ENCODE results near the gene LRRC47. TPM values are rescaled to one million over a fixed set of nuclear protein-coding genes. Genes with fewer than 3 reads are reported as not detected.

LRRC47 gene
- total RNA-seq, 1 donor from 2014 or later: 34.2 TPM

- intact Hi-C loops (cut with DNase I): no loop called here
- TF ChIP-seq CTCF (IDR thresholded peaks at IDR 0.05): no peak
- no peak for ATAC-seq
Observed at GRCh38 chr1:3733094-3733882, 63.0 kb downstream of the LRRC47 start.

GRCh38 chr1:3732434-3733093, 63.7 kb downstream of the LRRC47 start:
- Histone ChIP-seq H3K9me3 (no peaks in the 10 kb centered on the region), H3K27ac (no peak overlapping the region), H3K4me1 (no peaks in the 10 kb centered on the region), H3K27me3 (peaks cover 16% of the 10 kb centered on the region), H3K36me3 (peaks cover 16% of the 10 kb centered on the region), H3K4me3 (no peak overlapping the region)
- ATAC-seq: no peak
- intact Hi-C loops (cut with DNase I): no loop called here
- no peak for DNase-seq
- TF ChIP-seq CTCF (IDR thresholded peaks at IDR 0.05): no peak

More at GRCh38 chr1:3733094-3733882, 63.0 kb downstream of the LRRC47 start:
- DNase-seq: no peak
- Histone ChIP-seq H3K27me3 (peaks cover 16% of the 10 kb centered on the region), H3K9me3 (no peaks in the 10 kb centered on the region), H3K36me3 (peaks cover 23% of the 10 kb centered on the region), H3K4me1 (no peaks in the 10 kb centered on the region), H3K4me3 (no peak overlapping the region), H3K27ac (no peak overlapping the region)

- Histone ChIP-seq H3K27ac (no peak overlapping the region), H3K27me3 (peaks cover 21% of the 10 kb centered on the region), H3K4me1 (no peaks in the 10 kb centered on the region), H3K4me3 (no peak overlapping the region), H3K36me3 (peaks cover 8% of the 10 kb centered on the region), H3K9me3 (no peaks in the 10 kb centered on the region)
- DNase-seq (no peak), ATAC-seq (no peak)
- intact Hi-C loops (cut with DNase I): no loop called here
- TF ChIP-seq CTCF (IDR thresholded peaks at IDR 0.05): no peak
Observed at GRCh38 chr1:3731583-3732433, 64.5 kb downstream of the LRRC47 start.

DNA sequence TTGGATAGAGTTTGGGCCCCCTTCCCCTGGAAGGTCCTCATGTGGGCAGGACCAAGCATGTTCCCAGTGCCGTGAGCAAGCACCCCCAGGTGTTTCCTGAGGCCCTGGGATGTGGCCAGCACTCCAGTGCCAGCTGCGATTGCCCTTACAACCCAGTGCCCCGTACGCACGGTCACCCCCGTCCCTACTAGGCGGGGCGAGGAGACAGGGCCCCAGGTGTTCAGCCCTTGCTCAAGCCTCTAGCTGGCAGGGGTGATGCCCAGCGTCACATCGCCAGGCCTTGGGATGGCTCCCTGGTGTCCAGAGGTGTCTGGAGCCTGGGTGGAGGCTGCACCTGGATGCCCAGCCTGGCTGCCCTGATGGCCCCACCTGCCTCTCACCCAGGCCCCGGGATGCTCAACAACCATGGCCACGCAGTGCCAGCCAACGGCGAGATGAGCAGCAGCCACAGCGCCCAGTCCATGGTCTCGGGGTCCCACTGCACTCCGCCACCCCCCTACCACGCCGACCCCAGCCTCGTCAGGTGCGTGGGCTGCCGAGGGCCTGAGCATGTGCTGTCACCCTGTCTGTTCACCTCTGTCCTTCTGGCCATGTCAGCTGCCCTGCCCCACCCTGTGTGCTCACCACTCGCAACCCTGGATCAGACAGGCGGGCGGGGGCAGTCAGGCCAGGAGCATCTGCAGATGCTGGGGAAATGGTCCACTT, 65.6 kb downstream of the LRRC47 start:
- DNase-seq: no peak
- no peak overlapping the region for H3K4me3 ChIP-seq
- no peaks in the 10 kb centered on the region for H3K36me3 ChIP-seq
- intact Hi-C loops (cut with DNase I): no loop called here
- ATAC-seq: no peak
- no peaks in the 10 kb centered on the region for H3K9me3 ChIP-seq
- no peak for TF ChIP-seq CTCF (IDR thresholded peaks at IDR 0.05)
- H3K27ac ChIP-seq: no peak overlapping the region
- H3K4me1 ChIP-seq: no peaks in the 10 kb centered on the region
- H3K27me3 ChIP-seq: peaks cover 21% of the 10 kb centered on the region
